ENCODE results near the gene STX3. TPM values are rescaled to one million over a fixed set of nuclear protein-coding genes. Genes with fewer than 3 reads are reported as not detected.

STX3 gene
- total and polyA plus RNA-seq, 2 of the 13 experiments (the other 11 are each of a cell fraction or from before 2014, with no cell fraction given) = 16.5 to 24.0 TPM

DNA sequence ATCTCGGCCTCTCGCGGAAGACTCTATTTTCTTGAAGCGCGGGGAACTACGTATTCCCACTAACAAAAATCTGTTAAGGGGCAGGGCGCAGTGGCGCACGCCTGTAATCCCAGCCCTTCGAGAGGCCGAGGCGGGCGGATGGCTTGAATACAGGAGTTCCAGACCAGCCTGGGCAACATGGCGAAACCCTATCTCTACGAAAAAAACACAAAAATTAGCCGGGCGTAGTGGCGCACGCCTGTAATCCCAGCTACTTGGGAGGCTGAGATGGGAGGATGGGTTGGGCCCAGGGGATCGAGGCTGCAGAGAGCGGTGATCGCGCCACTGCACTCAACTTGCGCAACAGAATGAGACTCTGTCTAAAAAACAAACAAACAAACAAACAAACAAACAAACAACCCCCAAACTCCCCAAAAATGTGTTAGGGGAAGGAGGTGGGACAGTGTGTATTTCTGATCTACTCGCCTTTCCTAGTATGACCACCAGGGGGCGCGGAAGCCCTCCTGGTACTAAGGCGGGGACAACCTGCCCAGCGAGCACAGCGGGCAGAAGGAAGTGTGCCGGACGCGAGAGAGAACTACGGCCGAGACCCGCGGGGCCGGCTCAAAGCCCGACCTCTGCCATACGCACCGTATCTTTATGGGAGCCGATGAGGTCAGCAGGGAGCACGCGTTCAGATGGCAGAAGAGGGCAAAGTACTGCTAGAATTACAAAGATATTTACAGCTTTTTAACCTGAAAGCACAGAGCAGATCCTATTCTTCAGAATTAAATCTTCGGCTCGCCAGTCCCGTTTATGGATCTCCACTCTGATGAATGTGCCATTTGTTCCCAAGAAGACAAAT, 1.3 kb upstream of the STX3 start (continued):
- TF ChIP-seq, protein P1, sequence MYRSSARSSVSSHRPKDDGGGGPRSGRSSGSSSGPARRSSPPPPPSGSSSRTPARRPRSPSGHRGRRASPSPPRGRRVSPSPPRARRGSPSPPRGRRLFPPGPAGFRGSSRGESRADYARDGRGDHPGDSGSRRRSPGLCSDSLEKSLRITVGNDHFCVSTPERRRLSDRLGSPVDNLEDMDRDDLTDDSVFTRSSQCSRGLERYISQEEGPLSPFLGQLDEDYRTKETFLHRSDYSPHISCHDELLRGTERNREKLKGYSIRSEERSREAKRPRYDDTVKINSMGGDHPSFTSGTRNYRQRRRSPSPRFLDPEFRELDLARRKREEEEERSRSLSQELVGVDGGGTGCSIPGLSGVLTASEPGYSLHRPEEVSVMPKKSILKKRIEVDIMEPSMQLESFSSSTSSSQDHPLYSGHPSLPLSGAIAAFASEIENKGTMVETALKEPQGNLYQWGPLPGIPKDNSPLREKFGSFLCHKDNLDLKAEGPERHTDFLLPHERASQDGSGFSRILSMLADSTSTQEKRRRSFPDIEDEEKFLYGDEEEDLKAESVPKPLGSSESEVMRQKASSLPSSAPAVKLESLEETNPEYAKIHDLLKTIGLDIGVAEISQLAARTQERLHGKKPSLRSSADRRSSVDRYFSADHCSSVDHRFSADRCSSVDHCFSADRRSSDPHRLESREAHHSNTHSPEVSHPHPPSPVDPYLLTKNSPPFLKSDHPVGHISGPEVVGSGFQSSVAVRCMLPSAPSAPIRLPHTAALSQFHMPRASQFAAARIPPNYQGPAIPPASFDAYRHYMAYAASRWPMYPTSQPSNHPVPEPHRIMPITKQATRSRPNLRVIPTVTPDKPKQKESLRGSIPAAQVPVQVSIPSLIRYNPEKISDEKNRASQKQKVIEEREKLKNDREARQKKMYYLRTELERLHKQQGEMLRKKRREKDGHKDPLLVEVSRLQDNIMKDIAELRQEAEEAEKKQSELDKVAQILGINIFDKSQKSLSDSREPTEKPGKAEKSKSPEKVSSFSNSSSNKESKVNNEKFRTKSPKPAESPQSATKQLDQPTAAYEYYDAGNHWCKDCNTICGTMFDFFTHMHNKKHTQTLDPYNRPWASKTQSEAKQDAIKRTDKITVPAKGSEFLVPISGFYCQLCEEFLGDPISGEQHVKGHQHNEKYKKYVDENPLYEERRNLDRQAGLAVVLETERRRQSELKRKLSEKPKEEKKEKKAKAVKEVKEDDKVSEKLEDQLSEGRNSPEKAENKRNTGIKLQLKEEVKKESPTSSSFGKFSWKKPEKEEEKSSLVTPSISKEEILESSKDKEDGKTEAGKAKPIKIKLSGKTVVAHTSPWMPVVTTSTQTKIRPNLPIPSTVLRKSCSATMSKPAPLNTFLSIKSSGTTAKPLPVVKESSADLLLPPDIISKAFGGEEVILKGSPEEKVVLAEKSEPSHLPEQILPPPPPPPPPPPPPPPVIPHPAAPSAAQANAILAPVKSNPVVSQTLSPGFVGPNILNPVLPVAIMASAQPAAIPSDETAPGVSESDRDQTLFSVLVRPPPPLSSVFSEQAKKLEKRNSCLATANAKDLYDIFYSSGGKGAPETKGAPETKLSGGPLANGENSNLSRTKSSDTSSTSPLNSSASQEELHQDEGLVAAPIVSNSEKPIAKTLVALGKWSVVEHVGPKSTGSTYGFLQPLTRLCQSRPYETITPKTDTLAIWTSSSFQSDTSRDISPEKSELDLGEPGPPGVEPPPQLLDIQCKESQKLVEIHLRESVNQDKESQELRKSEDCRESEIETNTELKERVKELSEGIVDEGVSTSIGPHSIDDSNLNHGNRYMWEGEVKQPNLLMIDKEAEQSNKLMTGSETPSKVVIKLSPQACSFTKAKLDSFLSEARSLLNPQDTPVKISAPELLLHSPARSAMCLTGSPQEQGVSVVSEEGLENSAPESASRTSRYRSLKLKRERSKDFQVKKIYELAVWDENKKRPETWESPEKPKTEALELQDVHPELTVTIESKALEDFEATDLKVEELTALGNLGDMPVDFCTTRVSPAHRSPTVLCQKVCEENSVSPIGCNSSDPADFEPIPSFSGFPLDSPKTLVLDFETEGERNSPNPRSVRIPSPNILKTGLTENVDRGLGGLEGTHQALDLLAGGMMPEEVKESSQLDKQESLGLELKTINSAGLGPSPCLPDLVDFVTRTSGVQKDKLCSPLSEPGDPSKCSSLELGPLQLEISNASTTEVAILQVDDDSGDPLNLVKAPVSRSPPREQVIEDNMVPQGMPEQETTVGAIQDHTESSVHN (CRISPR knock-in tag; IDR thresholded peaks at IDR 0.05) = no peak
- TF ChIP-seq, protein P2, sequence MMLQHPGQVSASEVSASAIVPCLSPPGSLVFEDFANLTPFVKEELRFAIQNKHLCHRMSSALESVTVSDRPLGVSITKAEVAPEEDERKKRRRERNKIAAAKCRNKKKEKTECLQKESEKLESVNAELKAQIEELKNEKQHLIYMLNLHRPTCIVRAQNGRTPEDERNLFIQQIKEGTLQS (CRISPR knock-in tag; IDR thresholded peaks at IDR 0.05) = no peak; the same call in 1 of the 2 replicates
- TF ChIP-seq PHF21A (CRISPR knock-in tag; IDR thresholded peaks at IDR 0.05) (0 out of 2 replicates have a peak, but pooled peaks have one; percentile 30), NONO (IDR thresholded peaks at IDR 0.05) (no peak), NONO (CRISPR knock-in tag; conservative IDR thresholded peaks at IDR 0.05) (no peak), ZNF766 (CRISPR knock-in tag; IDR thresholded peaks at IDR 0.05; ENCODE audit: borderline replicate concordance) (no peak), KDM2A (CRISPR knock-in tag; IDR thresholded peaks at IDR 0.05; ENCODE audit: borderline replicate concordance, low read depth) (peak; percentile 84), JUN (CRISPR knock-in tag; IDR thresholded peaks at IDR 0.05) (no peak), ZFP36L1 (CRISPR knock-in tag; IDR thresholded peaks at IDR 0.05) (no peak), HIVEP1 (CRISPR knock-in tag; IDR thresholded peaks at IDR 0.05) (0 out of 2 replicates have a peak, but pooled peaks have one; percentile 47), TCF7 (IDR thresholded peaks at IDR 0.05; ENCODE audit: low read depth) (no peak), ZNF101 (CRISPR knock-in tag; IDR thresholded peaks at IDR 0.05; ENCODE audit: borderline replicate concordance, low read depth) (0 out of 2 replicates have a peak, but pooled peaks have one; percentile 19), ZNF34 (CRISPR knock-in tag; IDR thresholded peaks at IDR 0.05; ENCODE audit: borderline replicate concordance) (no peak), HOXA3 (CRISPR knock-in tag; IDR thresholded peaks at IDR 0.05) (peak; percentile 74)
- TF ChIP-seq, protein P3, sequence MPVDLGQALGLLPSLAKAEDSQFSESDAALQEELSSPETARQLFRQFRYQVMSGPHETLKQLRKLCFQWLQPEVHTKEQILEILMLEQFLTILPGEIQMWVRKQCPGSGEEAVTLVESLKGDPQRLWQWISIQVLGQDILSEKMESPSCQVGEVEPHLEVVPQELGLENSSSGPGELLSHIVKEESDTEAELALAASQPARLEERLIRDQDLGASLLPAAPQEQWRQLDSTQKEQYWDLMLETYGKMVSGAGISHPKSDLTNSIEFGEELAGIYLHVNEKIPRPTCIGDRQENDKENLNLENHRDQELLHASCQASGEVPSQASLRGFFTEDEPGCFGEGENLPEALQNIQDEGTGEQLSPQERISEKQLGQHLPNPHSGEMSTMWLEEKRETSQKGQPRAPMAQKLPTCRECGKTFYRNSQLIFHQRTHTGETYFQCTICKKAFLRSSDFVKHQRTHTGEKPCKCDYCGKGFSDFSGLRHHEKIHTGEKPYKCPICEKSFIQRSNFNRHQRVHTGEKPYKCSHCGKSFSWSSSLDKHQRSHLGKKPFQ (CRISPR knock-in tag; IDR thresholded peaks at IDR 0.05; ENCODE audit: insufficient replicate concordance) = peak; percentile 86
- TF ChIP-seq, protein P4, sequence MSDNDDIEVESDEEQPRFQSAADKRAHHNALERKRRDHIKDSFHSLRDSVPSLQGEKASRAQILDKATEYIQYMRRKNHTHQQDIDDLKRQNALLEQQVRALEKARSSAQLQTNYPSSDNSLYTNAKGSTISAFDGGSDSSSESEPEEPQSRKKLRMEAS (IDR thresholded peaks at IDR 0.05) = peak; percentile 57; the same call in 1 of the 2 replicates
- TF ChIP-seq, protein P5, sequence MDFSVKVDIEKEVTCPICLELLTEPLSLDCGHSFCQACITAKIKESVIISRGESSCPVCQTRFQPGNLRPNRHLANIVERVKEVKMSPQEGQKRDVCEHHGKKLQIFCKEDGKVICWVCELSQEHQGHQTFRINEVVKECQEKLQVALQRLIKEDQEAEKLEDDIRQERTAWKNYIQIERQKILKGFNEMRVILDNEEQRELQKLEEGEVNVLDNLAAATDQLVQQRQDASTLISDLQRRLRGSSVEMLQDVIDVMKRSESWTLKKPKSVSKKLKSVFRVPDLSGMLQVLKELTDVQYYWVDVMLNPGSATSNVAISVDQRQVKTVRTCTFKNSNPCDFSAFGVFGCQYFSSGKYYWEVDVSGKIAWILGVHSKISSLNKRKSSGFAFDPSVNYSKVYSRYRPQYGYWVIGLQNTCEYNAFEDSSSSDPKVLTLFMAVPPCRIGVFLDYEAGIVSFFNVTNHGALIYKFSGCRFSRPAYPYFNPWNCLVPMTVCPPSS (IDR thresholded peaks at IDR 0.05) = no peak
